ENCODE measurements around the gene NCBP1. TPM values are rescaled to one million over a fixed set of nuclear protein-coding genes. Genes with fewer than 3 reads are reported as not detected.

NCBP1 gene
- total RNA-seq, 2 donors from 2014 or later = 16.1 to 28.7 TPM

- no peak for ATAC-seq (ENCODE audit: insufficient number of reproducible peaks, low FRiP score, low read depth)
- no peaks in the 10 kb centered on the region for H3K9me3 ChIP-seq
- peaks cover 47% of the 10 kb centered on the region for H3K36me3 ChIP-seq
- H3K4me3 ChIP-seq = no peak overlapping the region
- no peak for DNase-seq (ENCODE audit: low spot score)
- H3K4me1 ChIP-seq (ENCODE audit: control insufficient read depth in 1 of 2, low read depth in 2 of 2) = no peaks in the 10 kb centered on the region
- TF ChIP-seq CTCF (IDR thresholded peaks at IDR 0.05) = no peak
- peak overlapping the region in 1 of 2 donors; percentile 45 for H3K27ac ChIP-seq
- no peaks in the 10 kb centered on the region for H3K27me3 ChIP-seq (replicated peaks; ENCODE audit: insufficient read depth)
These were observed 26.7 kb downstream of the NCBP1 start for GRCh38 chr9:97660340-97660739.

GRCh38 chr9:97660847-97661246, 27.2 kb downstream of the NCBP1 start:
- no peak for TF ChIP-seq CTCF (IDR thresholded peaks at IDR 0.05)
- no peaks in the 10 kb centered on the region for H3K27me3 ChIP-seq (replicated peaks; ENCODE audit: insufficient read depth)
- no peaks in the 10 kb centered on the region for H3K9me3 ChIP-seq
- peak overlapping the region in 1 of 2 donors; percentile 45 for H3K27ac ChIP-seq
- H3K36me3 ChIP-seq = peaks cover 45% of the 10 kb centered on the region
- DNase-seq (ENCODE audit: low spot score) (no peak), ATAC-seq (ENCODE audit: insufficient number of reproducible peaks, low FRiP score, low read depth) (no peak)
- no peaks in the 10 kb centered on the region for H3K4me1 ChIP-seq (ENCODE audit: control insufficient read depth in 1 of 2, low read depth in 2 of 2)
- H3K4me3 ChIP-seq = no peak overlapping the region

- Histone ChIP-seq H3K36me3 (peaks cover 37% of the 10 kb centered on the region), H3K9me3 (no peaks in the 10 kb centered on the region), H3K27ac (no peak overlapping the region), H3K27me3 (replicated peaks; ENCODE audit: insufficient read depth) (no peaks in the 10 kb centered on the region), H3K4me3 (no peak overlapping the region), H3K4me1 (ENCODE audit: control insufficient read depth in 1 of 2, low read depth in 2 of 2) (no peaks in the 10 kb centered on the region)
- DNase-seq (ENCODE audit: low spot score) = no peak
- ATAC-seq (ENCODE audit: insufficient number of reproducible peaks, low FRiP score, low read depth) = no peak
- no peak for TF ChIP-seq CTCF (IDR thresholded peaks at IDR 0.05)
These were observed 32.1 kb downstream of the NCBP1 start for GRCh38 chr9:97665742-97666141.

- Histone ChIP-seq H3K36me3 (peaks cover 51% of the 10 kb centered on the region), H3K27me3 (replicated peaks; ENCODE audit: insufficient read depth) (no peaks in the 10 kb centered on the region)
- ATAC-seq (ENCODE audit: insufficient number of reproducible peaks, low FRiP score, low read depth) = no peak
These were observed 33.5 kb downstream of the NCBP1 start for GRCh38 chr9:97666907-97667686.

GRCh38 chr9:97668485-97668884, 34.9 kb downstream of the NCBP1 start:
- TF ChIP-seq CTCF (IDR thresholded peaks at IDR 0.05) = no peak
- no peaks in the 10 kb centered on the region for H3K27me3 ChIP-seq (replicated peaks; ENCODE audit: insufficient read depth)
- no peak overlapping the region for H3K27ac ChIP-seq
- H3K9me3 ChIP-seq = no peaks in the 10 kb centered on the region
- ATAC-seq (ENCODE audit: insufficient number of reproducible peaks, low FRiP score, low read depth) (no peak), DNase-seq (ENCODE audit: low spot score) (no peak)
- H3K4me1 ChIP-seq (ENCODE audit: control insufficient read depth in 1 of 2, low read depth in 2 of 2) = no peaks in the 10 kb centered on the region
- no peak overlapping the region for H3K4me3 ChIP-seq
- H3K36me3 ChIP-seq = peaks cover 62% of the 10 kb centered on the region

More at GRCh38 chr9:97666907-97667686, 33.5 kb downstream of the NCBP1 start:
- Histone ChIP-seq H3K9me3 (no peaks in the 10 kb centered on the region), H3K27ac (no peak overlapping the region), H3K4me1 (ENCODE audit: control insufficient read depth in 1 of 2, low read depth in 2 of 2) (no peaks in the 10 kb centered on the region), H3K4me3 (no peak overlapping the region)
- TF ChIP-seq CTCF (IDR thresholded peaks at IDR 0.05) = no peak
- DNase-seq (ENCODE audit: low spot score) = no peak

Measured in thoracic aorta (tissue), 2 donors.